Measurements from ENCODE around the gene GRID1.

DNA sequence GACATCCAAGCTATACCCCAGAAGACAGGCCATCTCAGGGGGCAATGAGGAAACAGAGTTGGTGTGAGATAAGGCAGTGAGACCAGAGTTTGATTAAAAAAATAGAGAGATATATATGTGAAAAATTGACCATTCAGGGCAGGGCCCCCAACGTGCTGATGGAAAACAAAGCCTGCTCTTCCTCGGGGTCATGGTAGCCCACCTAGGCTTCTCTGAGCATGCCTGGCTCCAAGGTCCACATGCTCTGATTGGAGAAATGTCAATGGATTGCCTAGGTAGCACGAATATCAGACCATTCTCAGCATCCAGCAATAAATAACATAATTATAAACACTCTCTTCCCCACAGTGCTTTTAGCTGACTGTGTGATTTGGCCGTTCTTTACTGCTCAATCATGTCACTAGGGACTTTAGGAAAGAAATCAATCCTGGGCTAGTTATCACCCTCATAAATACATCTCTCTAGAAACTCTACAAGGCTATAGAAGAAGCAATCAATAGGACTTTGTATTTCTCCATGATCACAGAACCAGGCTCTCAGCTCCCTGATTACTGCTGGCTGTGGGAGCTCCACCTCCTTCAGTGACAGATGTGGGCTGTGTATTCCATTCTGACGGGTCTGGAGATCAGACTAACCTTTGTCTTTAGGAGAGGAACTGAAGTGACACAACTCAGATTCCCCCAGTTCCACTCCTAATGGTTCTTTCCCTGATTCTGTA is 766.4 kb downstream of the GRID1 start:
- TF ChIP-seq, protein P1, sequence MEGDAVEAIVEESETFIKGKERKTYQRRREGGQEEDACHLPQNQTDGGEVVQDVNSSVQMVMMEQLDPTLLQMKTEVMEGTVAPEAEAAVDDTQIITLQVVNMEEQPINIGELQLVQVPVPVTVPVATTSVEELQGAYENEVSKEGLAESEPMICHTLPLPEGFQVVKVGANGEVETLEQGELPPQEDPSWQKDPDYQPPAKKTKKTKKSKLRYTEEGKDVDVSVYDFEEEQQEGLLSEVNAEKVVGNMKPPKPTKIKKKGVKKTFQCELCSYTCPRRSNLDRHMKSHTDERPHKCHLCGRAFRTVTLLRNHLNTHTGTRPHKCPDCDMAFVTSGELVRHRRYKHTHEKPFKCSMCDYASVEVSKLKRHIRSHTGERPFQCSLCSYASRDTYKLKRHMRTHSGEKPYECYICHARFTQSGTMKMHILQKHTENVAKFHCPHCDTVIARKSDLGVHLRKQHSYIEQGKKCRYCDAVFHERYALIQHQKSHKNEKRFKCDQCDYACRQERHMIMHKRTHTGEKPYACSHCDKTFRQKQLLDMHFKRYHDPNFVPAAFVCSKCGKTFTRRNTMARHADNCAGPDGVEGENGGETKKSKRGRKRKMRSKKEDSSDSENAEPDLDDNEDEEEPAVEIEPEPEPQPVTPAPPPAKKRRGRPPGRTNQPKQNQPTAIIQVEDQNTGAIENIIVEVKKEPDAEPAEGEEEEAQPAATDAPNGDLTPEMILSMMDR (tag by site-specific recombination; IDR thresholded peaks at IDR 0.05), result no peak
- TF ChIP-seq ZBTB17 (tag by site-specific recombination; IDR thresholded peaks at IDR 0.05) (no peak), HOXA7 (CRISPR knock-in tag; IDR thresholded peaks at IDR 0.05; ENCODE audit: borderline replicate concordance) (no peak), ZBTB20 (tag by site-specific recombination; IDR thresholded peaks at IDR 0.05) (no peak), ZNF777 (tag by site-specific recombination; IDR thresholded peaks at IDR 0.05; ENCODE audit: borderline replicate concordance) (no peak), ZNF600 (tag by site-specific recombination; IDR thresholded peaks at IDR 0.05) (no peak)
